GM18526 (cell line): ENCODE results near the gene TRPV5.

Source experiments
- POLR2A ChIP-seq: IDR thresholded peaks from 3 replicates; pipeline ENCODE4 v1.6.1; 2011; ENCODE audit not compliant: insufficient read length; ENCODE audit errors: extremely low read depth

Gene TRPV5

GRCh38 chr7:142886866-142887265, 46.7 kb downstream of the TRPV5 start:
- TF ChIP-seq POLR2A: no peak

GRCh38 chr7:142885311-142886230, 48.0 kb downstream of the TRPV5 start, which contains the start of gene TRPV6:
TRPV6 (minus strand) TSS chr7:142885745.
- no peak for TF ChIP-seq POLR2A

GRCh38 chr7:142884286-142884640, 49.3 kb downstream of the TRPV5 start:
- TF ChIP-seq POLR2A: no peak

GRCh38 chr7:142883571-142884285, 49.8 kb downstream of the TRPV5 start:
- TF ChIP-seq POLR2A: no peak

GRCh38 chr7:142883145-142883544, 50.4 kb downstream of the TRPV5 start:
- TF ChIP-seq POLR2A: no peak

- no peak for TF ChIP-seq POLR2A
Measured at GRCh38 chr7:142882338-142882678, 51.2 kb downstream of the TRPV5 start.

GRCh38 chr7:142881586-142882337, 51.8 kb downstream of the TRPV5 start:
- TF ChIP-seq POLR2A: no peak

- no peak for TF ChIP-seq POLR2A
Measured at GRCh38 chr7:142880876-142881505, 52.6 kb downstream of the TRPV5 start.

GRCh38 chr7:142879060-142879459, 54.5 kb downstream of the TRPV5 start:
- TF ChIP-seq POLR2A: no peak

GRCh38 chr7:142878315-142878714, 55.2 kb downstream of the TRPV5 start:
- no peak for TF ChIP-seq POLR2A

- no peak for TF ChIP-seq POLR2A
Measured at GRCh38 chr7:142876991-142877910, 56.3 kb downstream of the TRPV5 start.

GRCh38 chr7:142876236-142876960, 57.1 kb downstream of the TRPV5 start:
- TF ChIP-seq POLR2A: no peak

- no peak for TF ChIP-seq POLR2A
Measured at GRCh38 chr7:142875456-142875855, 58.1 kb downstream of the TRPV5 start.
